ENCODE measurements around the gene C15orf39.
"Not testable (repeated sequence)": the region's sequence is repeated elsewhere in the genome, so short reads cannot be mapped to it uniquely, and the experiment has no call there.

Gene C15orf39

GRCh38 chr15:75217574-75217973 is 15.9 kb downstream of the C15orf39 start:
- H3K4me1 ChIP-seq (ENCODE audit: control insufficient read depth, insufficient read depth, low read length); H3K36me3 ChIP-seq (ENCODE audit: control insufficient read depth in 2 of 2, insufficient read depth in 1 of 2, low read length in 2 of 2); H3K27ac ChIP-seq (ENCODE audit: extremely low read depth, low read depth, low read length); POLR2A ChIA-PET; H3K9me3 ChIP-seq (ENCODE audit: control insufficient read depth, insufficient read depth, low read depth, low read length); H3K4me3 ChIP-seq (ENCODE audit: low read depth, low read length): not testable (repeated sequence)
- CTCF ChIA-PET: interaction anchor here (1.5 kb wide), 1 partner anchor 449 kb away, joined by 3 read pairs; no protein-coding TSS in a partner anchor
- TF ChIP-seq ZNF692 (tag by site-specific recombination; IDR thresholded peaks at IDR 0.05) (0 out of 2 replicates have a peak, but pooled peaks have one; percentile 32), ZNF623 (tag by site-specific recombination; IDR thresholded peaks at IDR 0.05) (peak; percentile 92), ZNF23 (tag by site-specific recombination; IDR thresholded peaks at IDR 0.05; ENCODE audit: borderline replicate concordance) (peak; percentile 69; the same call in 1 of the 2 replicates), MZF1 (tag by site-specific recombination; IDR thresholded peaks at IDR 0.05; ENCODE audit: borderline replicate concordance) (peak; percentile 43; the same call in 1 of the 2 replicates), ZNF530 (tag by site-specific recombination; IDR thresholded peaks at IDR 0.05; ENCODE audit: low read depth) (peak; percentile 89), ZNF558 (tag by site-specific recombination; IDR thresholded peaks at IDR 0.05) (peak; percentile 92), ZNF629 (tag by site-specific recombination; IDR thresholded peaks at IDR 0.05) (peak; percentile 85), ZNF146 (tag by site-specific recombination; IDR thresholded peaks at IDR 0.05) (peak; percentile 6; the same call in 1 of the 2 replicates), ZNF202 (tag by site-specific recombination; IDR thresholded peaks at IDR 0.05; ENCODE audit: borderline replicate concordance) (peak; percentile 97), ZNF354C (tag by site-specific recombination; IDR thresholded peaks at IDR 0.05; ENCODE audit: borderline replicate concordance, low read depth) (peak; percentile 92), ZNF223 (tag by site-specific recombination; IDR thresholded peaks at IDR 0.05) (peak; percentile 81), ZNF404 (tag by site-specific recombination; IDR thresholded peaks at IDR 0.05) (peak; percentile 97), ZXDB (tag by site-specific recombination; IDR thresholded peaks at IDR 0.05) (peak; percentile 77; the same call in 1 of the 2 replicates), ZNF548 (tag by site-specific recombination; IDR thresholded peaks at IDR 0.05) (peak; percentile 50; the same call in 1 of the 2 replicates), ZNF292 (tag by site-specific recombination; IDR thresholded peaks at IDR 0.05; ENCODE audit: borderline replicate concordance, low read depth) (peak; percentile 96), ZNF670 (tag by site-specific recombination; IDR thresholded peaks at IDR 0.05; ENCODE audit: low read depth) (0 out of 2 replicates have a peak, but pooled peaks have one; percentile 48), ZNF433 (tag by site-specific recombination; IDR thresholded peaks at IDR 0.05; ENCODE audit: low read depth) (peak; percentile 98), RBAK (tag by site-specific recombination; IDR thresholded peaks at IDR 0.05) (peak; percentile 91), ZNF791 (tag by site-specific recombination; IDR thresholded peaks at IDR 0.05) (peak; percentile 87), ZNF24 (tag by site-specific recombination; IDR thresholded peaks at IDR 0.05) (peak; percentile 67; the same call in 1 of the 2 replicates), OVOL3 (tag by site-specific recombination; IDR thresholded peaks at IDR 0.05) (peak; percentile 82; the same call in 1 of the 2 replicates), ZNF138 (tag by site-specific recombination; IDR thresholded peaks at IDR 0.05; ENCODE audit: borderline replicate concordance) (peak; percentile 90; the same call in 1 of the 2 replicates), ZNF704 (tag by site-specific recombination; IDR thresholded peaks at IDR 0.05) (peak; percentile 81; the same call in 1 of the 2 replicates), ZNF555 (tag by site-specific recombination; conservative IDR thresholded peaks at IDR 0.05) (peak; percentile 95), ZNF514 (tag by site-specific recombination; IDR thresholded peaks at IDR 0.05) (peak; percentile 89; the same call in 1 of the 2 replicates), ZNF341 (tag by site-specific recombination; IDR thresholded peaks at IDR 0.05; ENCODE audit: low read depth) (peak; percentile 56; the same call in 1 of the 2 replicates)
- TF ChIP-seq, protein P1, sequence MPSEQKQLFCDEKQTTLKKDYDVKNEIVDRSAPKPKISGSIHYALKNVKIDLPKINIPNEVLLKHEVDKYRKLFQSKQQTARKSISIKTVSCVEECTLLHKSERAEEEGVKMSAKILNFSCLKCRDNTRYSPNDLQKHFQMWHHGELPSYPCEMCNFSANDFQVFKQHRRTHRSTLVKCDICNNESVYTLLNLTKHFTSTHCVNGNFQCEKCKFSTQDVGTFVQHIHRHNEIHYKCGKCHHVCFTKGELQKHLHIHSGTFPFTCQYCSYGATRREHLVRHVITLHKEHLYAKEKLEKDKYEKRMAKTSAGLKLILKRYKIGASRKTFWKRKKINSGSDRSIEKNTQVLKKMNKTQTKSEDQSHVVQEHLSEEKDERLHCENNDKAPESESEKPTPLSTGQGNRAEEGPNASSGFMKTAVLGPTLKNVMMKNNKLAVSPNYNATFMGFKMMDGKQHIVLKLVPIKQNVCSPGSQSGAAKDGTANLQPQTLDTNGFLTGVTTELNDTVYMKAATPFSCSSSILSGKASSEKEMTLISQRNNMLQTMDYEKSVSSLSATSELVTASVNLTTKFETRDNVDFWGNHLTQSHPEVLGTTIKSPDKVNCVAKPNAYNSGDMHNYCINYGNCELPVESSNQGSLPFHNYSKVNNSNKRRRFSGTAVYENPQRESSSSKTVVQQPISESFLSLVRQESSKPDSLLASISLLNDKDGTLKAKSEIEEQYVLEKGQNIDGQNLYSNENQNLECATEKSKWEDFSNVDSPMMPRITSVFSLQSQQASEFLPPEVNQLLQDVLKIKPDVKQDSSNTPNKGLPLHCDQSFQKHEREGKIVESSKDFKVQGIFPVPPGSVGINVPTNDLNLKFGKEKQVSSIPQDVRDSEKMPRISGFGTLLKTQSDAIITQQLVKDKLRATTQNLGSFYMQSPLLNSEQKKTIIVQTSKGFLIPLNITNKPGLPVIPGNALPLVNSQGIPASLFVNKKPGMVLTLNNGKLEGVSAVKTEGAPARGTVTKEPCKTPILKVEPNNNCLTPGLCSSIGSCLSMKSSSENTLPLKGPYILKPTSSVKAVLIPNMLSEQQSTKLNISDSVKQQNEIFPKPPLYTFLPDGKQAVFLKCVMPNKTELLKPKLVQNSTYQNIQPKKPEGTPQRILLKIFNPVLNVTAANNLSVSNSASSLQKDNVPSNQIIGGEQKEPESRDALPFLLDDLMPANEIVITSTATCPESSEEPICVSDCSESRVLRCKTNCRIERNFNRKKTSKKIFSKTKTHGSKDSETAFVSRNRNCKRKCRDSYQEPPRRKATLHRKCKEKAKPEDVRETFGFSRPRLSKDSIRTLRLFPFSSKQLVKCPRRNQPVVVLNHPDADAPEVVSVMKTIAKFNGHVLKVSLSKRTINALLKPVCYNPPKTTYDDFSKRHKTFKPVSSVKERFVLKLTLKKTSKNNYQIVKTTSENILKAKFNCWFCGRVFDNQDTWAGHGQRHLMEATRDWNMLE (tag by site-specific recombination; conservative IDR thresholded peaks at IDR 0.05; ENCODE audit: low read depth): peak; percentile 98
- TF ChIP-seq, protein P2, sequence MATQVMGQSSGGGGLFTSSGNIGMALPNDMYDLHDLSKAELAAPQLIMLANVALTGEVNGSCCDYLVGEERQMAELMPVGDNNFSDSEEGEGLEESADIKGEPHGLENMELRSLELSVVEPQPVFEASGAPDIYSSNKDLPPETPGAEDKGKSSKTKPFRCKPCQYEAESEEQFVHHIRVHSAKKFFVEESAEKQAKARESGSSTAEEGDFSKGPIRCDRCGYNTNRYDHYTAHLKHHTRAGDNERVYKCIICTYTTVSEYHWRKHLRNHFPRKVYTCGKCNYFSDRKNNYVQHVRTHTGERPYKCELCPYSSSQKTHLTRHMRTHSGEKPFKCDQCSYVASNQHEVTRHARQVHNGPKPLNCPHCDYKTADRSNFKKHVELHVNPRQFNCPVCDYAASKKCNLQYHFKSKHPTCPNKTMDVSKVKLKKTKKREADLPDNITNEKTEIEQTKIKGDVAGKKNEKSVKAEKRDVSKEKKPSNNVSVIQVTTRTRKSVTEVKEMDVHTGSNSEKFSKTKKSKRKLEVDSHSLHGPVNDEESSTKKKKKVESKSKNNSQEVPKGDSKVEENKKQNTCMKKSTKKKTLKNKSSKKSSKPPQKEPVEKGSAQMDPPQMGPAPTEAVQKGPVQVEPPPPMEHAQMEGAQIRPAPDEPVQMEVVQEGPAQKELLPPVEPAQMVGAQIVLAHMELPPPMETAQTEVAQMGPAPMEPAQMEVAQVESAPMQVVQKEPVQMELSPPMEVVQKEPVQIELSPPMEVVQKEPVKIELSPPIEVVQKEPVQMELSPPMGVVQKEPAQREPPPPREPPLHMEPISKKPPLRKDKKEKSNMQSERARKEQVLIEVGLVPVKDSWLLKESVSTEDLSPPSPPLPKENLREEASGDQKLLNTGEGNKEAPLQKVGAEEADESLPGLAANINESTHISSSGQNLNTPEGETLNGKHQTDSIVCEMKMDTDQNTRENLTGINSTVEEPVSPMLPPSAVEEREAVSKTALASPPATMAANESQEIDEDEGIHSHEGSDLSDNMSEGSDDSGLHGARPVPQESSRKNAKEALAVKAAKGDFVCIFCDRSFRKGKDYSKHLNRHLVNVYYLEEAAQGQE (tag by site-specific recombination; IDR thresholded peaks at IDR 0.05): peak; percentile 87

Measured in HEK293 (cell line).